Fibroblast of upper back skin (primary cell): Measurements from ENCODE around the gene MOK.

Source experiments
- DNase-seq: peaks from one replicate; pipeline ENCODE4 v3.0.0-alpha.2; 2013

MOK gene

DNA sequence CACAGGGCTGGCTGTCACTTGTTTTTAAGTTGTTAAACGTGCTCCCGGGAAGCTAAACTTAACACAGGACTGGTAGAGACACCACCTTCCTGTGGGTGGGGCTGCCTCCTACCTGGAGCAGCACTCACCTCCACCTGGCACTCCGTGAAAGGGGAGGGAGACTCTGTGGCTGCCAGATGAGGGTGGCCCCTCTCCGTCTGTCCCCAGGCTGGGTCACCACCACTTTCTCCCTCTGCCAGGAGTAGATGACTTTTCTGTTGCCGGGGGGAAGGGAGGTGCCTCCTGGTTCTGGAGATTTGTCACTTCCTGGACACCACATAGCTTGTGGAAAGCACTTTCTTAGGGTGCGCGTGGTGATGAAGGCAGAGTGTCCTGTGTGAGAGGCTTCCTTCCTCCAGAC lies 83.9 kb downstream of the MOK start:
- no peak for DNase-seq

DNA sequence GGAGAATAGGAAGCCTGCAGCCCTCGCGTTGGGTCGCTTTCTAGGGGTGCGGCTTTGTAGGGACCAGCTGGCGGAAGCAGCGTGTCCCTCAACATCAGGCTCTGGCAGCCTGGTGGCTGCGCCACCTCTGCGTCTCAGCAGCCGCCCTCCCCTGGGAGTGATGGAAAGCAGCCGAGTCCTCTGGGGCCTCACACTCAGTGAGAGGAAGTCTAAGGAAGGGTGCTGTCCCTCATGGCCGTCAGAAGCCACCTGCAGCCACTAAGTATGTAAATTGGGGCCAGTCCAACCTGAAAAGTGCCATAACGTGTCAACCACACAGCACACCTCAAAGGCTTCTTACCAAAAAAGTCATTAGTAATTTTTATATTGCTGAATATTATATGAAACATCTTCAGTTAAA lies 84.9 kb downstream of the MOK start:
- no peak for DNase-seq

DNA sequence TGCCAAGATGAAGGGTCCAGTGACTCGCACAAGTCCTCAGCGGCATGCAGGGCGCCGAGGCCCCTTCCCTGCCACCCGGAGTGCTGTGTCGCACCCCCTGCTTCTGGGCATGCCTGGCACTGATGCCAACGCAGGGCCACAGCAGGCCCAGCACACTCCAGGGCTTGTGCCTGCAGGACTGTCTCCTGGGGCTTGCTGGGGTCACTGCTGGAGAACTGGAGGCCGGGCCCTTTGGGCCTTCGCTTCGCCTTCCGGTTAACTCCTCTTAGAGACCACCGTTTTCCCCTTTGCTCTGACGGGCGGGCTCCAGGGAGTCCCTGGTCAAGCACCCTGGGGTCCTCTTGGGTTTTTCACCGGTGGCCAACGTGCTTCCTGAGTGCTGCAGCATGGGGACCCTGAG lies 85.6 kb downstream of the MOK start:
- DNase-seq, result no peak

DNA sequence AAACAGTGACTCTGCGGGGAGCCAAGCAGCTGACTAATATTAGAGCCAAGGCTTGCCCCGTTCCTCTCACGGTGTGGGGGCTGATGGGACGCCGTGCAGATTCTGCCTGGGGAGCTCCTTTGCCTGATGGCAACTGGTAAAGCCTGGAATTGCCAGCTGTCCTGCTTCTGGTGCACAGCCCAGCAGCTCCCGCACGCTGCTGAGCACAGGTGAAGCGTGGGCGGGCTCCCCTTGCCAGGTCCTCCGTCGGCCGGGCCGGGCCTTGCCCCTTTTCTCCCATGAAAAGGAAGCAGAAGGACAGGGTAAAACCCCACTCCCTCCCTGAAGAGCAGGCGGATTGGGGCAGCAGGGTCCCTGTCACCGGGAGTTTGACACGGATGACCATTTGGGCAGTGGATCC lies 86.3 kb downstream of the MOK start:
- DNase-seq, result no peak

DNA sequence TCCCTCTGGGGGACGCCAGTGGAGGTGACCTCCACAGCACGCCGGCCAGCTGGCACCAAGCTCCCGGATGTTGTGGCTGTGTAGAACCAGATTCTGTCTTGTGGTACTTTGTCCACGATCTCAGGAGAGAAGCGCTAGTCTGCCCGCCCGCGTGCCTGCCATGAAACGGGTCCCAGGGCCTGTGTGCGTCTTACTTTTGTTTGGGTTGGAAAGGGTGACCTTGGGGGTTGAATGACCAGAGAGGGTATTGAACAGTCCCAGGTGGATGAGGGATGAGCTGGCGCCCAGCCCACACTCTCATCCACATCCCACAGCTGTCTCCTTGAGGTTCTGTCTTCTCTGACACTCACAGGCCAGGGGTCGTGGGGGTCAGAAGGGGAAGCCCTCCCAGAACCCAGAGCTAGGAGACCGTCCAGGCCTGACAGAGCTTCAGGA lies 87.0 kb downstream of the MOK start:
- DNase-seq, result no peak

DNA sequence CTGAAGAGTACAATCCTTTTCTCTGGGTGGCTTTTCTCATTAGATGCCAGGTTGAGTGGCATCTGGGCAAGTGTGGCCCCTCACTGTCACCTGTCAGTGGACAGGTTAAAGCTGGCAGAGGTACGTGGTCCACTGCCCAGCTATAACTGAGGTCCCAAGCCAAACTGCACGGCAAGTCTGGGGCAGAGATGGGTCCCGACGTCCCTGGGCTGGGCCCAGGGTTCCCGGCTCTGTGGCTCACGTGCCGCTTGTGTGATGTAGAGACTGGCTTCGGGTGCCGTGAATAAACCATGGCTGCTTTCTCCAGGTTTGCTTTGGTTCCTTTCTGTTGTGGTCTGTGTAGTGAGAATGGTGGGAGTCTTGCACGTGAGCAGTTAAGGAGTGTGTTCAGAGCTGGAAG lies 87.6 kb downstream of the MOK start:
- no peak for DNase-seq

DNA sequence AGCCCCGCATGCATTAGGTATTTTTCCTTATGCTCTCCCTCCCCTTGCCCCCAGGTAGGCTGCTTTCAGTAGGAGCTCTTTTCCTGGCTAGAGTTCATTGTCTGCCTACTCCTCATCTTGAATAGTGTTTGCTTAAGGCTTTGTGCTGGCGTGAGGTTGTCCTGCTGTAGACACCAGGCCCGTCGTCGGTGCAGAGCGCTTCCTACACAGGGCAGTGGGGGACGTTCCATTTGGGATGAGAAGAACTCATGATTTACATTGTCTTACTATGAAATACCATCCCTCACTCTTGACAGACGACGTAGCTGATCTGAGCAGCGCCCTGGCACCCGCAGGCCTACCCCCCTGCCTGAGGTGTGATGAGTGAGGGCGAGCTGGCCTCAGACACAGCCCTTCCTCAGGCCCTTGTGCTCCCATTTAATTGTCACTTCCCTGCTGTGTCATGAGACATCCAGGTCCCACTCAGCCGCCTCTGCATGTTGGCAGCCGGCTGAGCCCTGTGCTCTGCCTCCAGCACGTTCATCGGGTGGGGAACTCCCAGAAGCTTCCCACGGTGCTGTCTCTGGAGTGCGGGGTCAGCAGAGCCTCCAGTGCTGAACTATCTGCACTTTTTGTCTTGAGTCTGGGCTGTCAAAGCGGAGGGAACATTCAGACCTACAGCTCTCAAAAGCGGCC lies 89.3 kb downstream of the MOK start:
- DNase-seq, result no peak

DNA sequence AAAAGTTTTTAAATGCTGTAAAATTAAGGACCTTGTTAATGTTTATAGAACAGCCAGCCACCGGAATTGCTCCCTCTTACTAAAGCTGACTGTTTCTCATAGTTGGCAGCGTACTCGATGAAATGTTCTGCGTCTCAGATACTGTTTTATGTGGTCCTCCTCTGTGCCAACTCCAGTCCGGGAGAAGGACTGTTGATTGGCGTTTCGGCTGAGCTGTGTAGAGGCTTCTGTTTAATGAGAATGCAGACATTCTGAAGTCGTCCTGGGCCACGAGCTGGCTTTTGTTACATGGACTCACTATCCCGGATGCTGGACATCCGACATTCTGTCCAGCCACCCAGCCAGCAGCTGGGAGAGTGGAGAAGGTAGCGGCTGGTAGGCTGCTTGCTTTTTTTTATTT lies 89.9 kb downstream of the MOK start:
- no peak for DNase-seq

DNA sequence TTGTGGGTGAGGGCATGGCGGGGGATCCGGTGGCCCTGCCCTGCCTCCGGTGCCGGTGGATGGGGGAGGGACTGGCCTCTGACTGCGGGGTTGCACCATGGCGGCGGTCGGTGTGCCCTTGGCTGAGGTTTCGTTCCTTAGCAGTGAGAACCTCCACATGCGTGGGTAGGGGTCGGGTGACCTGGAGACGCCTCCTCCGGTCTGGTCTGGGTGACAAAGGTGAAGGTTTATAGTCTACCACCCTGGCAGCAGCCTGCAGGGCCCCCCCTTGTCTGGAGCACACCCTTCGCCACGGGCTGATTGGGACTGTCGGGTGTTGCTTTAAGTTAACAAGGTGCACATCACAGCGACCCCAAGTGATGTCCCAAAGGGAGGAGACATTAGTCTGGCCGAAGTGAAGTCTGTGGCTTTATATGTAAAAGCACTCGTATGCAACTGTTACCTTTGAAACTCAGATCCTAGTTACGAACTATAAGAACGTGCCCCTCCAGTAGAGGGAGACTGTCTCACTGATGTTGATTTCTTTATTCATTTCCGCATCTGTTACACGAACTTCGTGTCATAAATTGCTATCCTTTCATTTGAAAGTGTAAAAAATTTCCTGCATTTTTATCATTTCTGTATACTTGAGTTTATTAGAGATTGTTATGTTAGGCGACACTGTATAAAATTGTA lies 90.8 kb downstream of the MOK start:
- no peak for DNase-seq

DNA sequence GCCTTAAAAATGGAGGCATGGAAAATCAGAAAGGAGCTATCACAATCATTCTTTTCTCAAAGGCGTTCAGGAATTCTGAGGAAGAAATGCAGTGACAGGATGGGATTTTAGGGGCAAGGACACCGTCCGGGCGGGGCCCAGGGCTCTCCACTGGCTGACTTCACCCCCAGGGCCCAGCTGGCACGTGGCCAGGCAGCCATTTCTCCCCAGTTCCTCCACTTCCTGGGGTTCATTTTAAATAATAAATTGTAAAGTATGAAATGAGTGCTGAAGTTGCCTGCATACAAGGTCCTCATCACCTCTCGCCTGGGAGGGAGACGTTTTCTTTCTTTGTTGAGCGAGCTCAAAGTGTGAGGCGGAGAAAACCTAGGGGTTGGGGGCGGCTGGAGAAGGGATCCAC lies 91.5 kb downstream of the MOK start:
- no peak for DNase-seq

DNA sequence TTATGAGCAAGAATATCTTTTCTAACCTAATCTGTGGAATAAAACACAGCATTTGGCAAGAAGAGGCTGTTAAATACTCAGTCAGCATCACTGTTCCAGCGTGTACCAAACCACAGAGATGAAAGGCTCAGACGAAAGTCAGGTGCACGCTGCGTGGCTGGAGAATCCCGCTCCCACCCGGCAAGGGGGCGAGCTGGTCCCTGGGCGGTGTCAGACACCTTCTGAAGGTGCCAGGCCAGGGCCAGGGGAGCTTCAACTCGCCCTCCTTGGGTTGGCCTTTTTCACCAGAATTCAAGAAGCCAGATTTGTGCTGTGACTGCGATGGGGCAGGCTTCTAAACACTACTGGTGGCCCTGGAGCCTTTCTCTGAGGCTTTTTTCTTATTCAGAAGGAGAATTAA lies 92.1 kb downstream of the MOK start:
- no peak for DNase-seq

DNA sequence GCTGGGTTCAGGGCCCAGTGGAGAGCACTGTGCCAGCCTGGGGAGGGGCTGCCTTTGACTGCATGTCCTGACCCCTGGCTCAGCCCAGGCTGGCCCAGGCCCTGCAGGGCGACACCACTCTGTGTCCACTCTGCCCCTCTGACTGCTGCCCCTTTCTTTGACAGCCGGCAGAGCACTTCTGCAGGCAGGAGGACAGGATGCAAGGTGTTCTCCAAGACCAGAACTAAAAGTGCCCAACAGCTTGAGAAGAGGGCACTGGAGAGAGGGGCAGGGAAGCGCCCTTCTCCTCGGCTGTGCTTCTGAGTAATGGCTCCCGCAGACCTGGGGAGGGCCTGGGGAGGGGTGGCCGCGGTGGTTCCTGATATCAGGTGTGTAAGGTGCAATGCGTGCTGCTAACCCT lies 92.6 kb downstream of the MOK start:
- DNase-seq, result no peak

DNA sequence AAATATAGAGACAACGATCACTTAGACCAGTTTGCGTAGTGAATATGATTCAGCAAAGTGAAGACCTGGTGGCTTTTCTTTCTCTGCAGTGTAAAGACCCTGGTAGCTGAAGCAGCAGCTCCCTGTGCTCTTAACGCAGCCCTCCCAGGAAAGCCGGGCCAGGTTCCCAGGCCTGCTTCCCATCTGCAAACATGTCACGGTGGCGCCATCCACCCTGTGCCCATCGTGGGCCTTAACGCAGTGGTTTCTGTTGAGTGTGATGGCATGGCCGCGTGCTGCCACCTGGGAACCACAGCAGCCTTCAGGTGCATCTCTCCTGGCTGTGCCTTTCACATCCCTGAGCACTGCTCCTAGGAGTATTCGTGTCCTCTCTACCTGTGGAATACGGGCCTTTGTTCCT lies 93.7 kb downstream of the MOK start:
- DNase-seq, result no peak

DNA sequence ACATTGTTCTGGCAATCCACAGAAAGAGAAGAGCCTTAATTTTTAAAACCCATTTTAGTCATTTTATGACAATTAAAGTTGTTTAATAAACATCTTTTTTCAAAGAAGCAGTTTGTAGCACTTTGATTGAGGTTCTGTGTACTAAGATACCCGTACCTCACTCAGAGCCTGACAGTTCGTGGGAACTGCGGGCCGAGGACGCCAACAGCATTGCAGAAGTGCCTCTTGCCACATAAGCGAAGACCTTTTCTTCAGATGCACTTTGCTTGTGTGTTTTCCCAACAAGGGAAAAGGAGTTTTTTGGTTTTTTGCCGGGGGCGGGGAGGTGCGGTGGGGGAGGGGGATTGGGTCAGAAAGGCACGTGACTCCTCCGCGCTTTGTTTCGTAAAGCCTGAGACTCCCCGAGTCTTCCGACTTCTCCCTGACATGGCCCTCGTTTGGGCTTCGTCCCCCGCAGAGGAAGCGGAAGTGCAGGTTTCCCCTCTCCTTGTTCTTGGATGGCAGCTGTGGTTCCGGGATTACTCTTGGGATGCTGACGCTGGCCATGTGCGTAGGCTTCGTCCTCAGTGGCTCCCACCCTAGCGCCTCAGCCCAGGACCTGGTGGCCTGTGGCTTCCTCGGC lies 94.4 kb downstream of the MOK start:
- DNase-seq, result no peak

DNA sequence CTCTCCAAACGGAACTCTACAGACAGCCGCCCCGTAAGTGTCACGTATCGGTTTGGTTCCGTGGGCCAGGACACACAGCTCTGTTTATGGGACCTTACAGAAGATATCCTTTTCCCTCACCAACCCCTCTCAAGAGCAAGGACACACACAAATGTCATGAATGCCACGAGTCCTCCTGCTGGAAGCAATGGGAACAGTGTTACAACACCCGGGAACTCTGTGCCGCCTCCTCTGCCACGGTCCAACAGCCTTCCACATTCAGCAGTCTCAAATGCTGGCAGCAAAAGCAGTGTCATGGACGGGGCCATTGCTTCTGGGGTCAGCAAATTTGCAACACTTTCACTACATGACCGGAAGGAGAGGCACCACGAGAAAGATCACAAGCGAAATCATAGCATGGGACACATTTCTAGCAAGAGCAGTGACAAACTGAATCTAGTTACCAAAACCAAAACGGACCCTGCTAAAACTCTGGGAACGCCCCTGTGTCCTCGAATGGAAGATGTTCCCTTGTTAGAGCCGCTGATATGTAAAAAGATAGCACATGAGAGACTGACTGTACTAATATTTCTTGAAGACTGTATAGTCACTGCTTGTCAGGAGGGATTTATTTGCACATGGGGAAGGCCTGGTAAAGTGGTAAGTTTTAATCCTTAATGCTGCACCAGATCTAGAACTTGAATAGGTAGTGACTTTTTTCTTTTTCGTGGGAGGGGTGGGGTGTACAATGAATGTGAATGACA lies 95.6 kb downstream of the MOK start:
- DNase-seq, result no peak

DNA sequence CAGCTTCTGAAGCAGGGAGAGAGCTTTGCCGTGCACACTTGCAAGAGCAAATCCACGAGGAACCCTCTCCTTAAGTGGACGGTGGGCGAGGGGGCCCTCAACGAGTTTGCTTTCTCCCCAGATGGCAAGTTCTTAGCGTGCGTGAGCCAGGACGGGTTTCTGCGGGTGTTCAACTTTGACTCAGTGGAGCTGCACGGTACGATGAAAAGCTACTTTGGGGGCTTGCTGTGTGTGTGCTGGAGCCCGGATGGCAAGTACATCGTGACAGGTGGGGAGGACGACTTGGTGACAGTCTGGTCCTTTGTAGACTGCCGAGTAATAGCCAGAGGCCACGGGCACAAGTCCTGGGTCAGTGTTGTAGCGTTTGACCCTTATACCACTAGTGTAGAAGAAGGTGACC lies 96.2 kb downstream of the MOK start:
- no peak for DNase-seq

DNA sequence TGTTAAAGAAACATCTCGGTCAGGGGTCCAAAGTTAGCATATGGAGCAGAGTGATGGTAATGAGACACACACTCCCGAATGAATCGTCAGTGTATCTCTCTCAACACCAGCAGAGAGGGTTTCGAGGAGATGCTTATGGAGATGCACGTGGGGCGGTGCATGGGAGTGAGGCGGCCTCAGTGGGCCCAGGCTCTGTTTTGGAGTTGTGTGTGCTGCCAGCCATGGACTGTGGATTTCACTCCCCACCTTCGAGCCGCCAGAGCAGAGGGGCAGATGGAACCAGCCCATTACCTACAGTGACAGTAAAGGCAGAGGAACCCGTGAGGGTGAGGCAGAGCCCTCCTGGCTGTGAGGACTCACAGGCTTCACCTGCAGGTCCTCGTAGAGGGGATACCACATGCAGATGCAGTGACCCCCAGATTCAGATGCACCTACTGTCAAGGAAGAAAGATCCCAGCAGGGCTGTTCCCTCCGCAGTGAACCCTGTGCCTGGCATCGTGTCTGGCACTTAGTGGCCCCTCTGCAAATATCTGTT lies 97.1 kb downstream of the MOK start:
- no peak for DNase-seq

DNA sequence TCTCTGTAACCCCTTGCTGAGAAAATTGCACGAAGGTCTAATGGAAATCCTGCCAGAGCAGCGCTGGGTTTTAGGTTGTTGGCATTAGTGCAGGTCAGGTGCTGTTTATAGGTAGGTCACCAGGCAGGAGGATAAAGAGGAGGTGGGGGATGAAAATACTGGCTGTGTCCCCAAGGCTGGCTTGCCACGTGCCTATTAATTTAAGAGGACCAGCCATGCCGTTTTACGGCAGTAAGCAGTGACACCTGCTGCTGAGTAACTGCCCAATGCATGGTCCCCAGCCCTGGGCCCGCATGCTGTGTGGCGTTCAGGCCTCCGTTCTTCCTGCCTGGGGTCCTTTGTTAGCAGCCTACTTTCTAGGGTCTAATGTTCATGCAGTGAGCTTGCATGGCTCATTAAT lies 98.0 kb downstream of the MOK start:
- DNase-seq, result no peak

DNA sequence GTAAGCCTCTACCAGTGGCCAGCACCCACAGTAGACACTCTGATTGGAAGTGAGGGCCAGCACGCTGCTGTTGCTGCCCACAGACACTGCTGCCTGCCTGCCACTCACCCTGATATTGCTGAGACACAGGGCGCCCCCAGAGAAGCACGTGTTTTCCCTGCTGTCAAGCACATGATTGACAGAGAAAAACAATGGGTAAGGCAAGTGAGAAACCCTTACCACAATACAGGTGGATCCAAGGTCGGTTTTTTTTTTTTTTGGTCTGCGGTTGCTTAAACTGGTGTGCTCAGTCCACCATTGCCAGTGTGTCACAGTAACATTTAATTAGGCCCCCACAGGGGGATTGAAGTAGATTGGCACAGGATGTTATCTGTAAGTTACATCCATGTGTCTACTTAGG lies 99.4 kb downstream of the MOK start:
- no peak for DNase-seq

DNA sequence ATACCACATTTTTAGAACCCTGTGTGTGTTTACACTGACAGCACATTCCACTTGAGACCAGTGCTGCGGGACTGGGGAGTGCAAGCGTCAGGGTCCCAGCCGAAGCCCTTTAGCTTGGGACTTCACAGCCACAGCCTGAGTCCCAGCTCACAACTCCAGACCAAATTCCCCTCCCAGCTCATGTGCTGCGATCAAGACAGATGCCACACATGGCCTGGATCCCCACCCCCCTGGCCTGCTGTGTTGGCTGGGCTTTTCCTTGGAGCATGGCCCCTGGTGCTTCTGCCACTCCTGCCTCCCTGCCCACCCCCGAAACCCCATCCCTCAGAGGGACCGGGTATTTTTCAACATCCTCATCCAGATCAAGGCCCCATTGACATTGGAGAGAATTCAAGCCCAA lies 101.6 kb downstream of the MOK start:
- DNase-seq, result no peak

DNA sequence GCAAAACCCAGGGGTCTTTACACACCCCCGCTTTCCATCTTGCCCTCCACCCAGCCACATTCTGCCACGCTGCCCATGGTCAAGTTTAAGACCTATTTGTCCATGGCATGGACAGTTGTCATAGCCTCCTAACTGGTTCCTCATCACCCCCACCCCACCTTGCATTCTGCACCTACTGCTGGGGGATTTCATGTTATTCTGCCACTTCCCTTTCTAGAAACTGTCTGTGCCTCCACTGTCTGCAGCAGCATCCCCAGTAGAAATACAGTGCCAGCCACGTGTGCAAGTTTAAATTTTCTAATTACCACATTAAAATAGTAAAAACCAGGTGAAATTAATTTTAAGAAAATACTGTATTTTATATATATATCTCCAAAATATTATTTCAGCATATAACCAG lies 102.0 kb downstream of the MOK start:
- DNase-seq, result no peak

DNA sequence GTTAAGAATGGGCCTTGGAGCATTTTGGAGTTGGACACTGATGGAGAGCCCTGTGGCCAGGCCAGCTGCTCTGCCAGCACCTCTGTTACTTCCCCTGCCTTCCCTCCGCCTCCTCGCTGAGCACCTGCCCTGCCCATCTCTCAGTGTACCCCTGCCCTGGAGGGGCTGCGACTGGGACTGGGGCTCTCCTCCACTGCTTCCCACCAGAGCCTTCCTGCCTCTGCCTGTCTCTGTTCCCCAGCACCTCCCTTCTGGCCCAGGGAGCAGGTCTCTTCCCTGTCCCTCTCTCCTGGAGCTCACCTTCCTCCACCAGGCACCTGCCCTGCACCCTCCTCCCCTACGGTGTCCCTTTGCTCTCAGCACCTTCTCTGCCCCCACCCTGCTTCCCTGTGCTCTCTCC lies 103.2 kb downstream of the MOK start:
- no peak for DNase-seq

DNA sequence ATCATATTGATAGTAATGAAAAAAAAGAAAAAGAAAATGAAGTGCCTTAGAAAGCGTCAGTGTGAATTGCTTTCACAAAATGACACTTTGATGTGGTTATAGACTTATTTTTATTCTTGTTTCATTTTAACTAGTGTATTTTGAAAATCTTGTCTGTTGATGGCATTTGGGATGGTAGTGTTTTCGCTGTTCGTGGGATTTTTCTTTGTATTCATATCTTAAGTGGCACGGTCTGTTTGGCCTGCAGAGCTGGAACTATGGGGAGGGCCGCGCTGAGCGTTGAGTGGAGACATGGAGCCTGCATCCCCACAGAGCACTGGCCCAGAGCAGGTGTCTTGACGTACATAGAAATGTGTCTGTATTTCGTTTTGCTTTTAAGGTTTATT lies 103.6 kb downstream of the MOK start:
- no peak for DNase-seq
